Left lung (tissue), 10 donors: Measurements from ENCODE around the gene AVL9. TPM values are rescaled to one million over a fixed set of nuclear protein-coding genes. Genes with fewer than 3 reads are reported as not detected.

Experiments used
- ATAC-seq: fragments of 200-7000 bp; cut with Tn5 transposase; one replicate; pipeline ENCODE4 v1.9.1; 2020; ENCODE audit warnings: moderate library complexity
- DNase-seq, 4 donors: peaks; one replicate each; pipeline ENCODE4 v3.0.0-alpha.2; 2013 to 2020
- H3K27ac ChIP-seq, 2 donors: fragments of 200-600 bp; sonication (generic) in 1 of 2; one replicate each; pipeline versions ENCODE4 v1.5.0 to v1.8.0; 2020 to 2021
- H3K27me3 ChIP-seq, 2 donors: fragments of 200-600 bp; sonication (generic) in 1 of 2; one replicate each; pipeline versions ENCODE4 v1.5.0 to v1.8.0; 2020 to 2021
- H3K36me3 ChIP-seq, 2 donors: fragments of 200-600 bp; sonication (generic) in 1 of 2; one replicate each; pipeline versions ENCODE4 v1.5.0 to v1.8.0; 2020 to 2021
- H3K4me1 ChIP-seq, 2 donors: fragments of 200-600 bp; one replicate each; pipeline ENCODE4 v1.8.0; 2021
- H3K4me3 ChIP-seq, 2 donors: fragments of 200-600 bp; sonication (generic) in 1 of 2; one replicate each; pipeline versions ENCODE4 v1.5.0 to v1.8.0; 2020 to 2021; ENCODE audit warnings: mild to moderate bottlenecking in 1 of 2
- H3K9me3 ChIP-seq, 2 donors: fragments of 200-600 bp; sonication (generic) in 1 of 2; one replicate each; pipeline versions ENCODE4 v1.5.0 to v1.8.0; 2020 to 2021
- CTCF ChIP-seq, 2 donors: fragments of 200-600 bp; sonication (generic) in 1 of 2; IDR thresholded peaks; one replicate each; pipeline versions ENCODE4 v1.5.0 to v1.8.0; 2021; ENCODE audit warnings: antibody characterized with exemption in 2 of 2
- intact Hi-C, 2 donors: fragments of 100-400 bp; cut with DNase I; formaldehyde crosslinking; loops; one replicate each; pipeline versions ENCODE4 v1.11.2 to v1.14.2; 2022
- polyA plus RNA-seq, 6 donors: library from polyadenylated mRNA; unstranded; fragments of 120-200 nt; gene quantifications; one replicate each; pipeline ENCODE4 v1.2.1, GENCODE V29; 2013; ENCODE audit not compliant: insufficient read length in 6 of 6
- total RNA-seq, 2 donors: library from RNA; stranded (reverse); fragmentation: NEBNext Ultra II Directional; extraction: Animal tissue kit (Norgen Biotek cat#: 25700); gene quantifications; one replicate each; pipeline ENCODE4 v1.2.1, GENCODE V29; 2021
- donor health status: DM: no; HTN: yes; CAD: no.
- donor health status: DM: no; HTN: no; CAD: no.

Gene AVL9
- total and polyA plus RNA-seq, 8 donors = 27.6 to 44.2 (median 30.8) TPM

- no peak for ATAC-seq
- intact Hi-C loops = no loop called here
- no peaks in the 10 kb centered on the region for H3K27me3 ChIP-seq
- no peak overlapping the region for H3K4me3 ChIP-seq
- H3K27ac ChIP-seq = no peak overlapping the region
- no peak for DNase-seq
- peaks cover 6 to 27% of the 10 kb centered on the region in 2 donors for H3K9me3 ChIP-seq
- H3K4me1 ChIP-seq = no peaks in the 10 kb centered on the region
- TF ChIP-seq CTCF (IDR thresholded peaks at IDR 0.05) = no peak
- no peaks in the 10 kb centered on the region for H3K36me3 ChIP-seq
Observed at GRCh38 chr7:32522746-32523530, 27.6 kb downstream of the AVL9 start.

- Histone ChIP-seq H3K4me1 (no peaks in the 10 kb centered on the region), H3K27ac (no peak overlapping the region), H3K9me3 (peaks cover 0 to 11% of the 10 kb centered on the region in 2 donors), H3K36me3 (no peaks in the 10 kb centered on the region), H3K4me3 (no peak overlapping the region), H3K27me3 (no peaks in the 10 kb centered on the region)
- DNase-seq (no peak), ATAC-seq (no peak)
- intact Hi-C loops = no loop called here
- no peak for TF ChIP-seq CTCF (IDR thresholded peaks at IDR 0.05)
Observed at GRCh38 chr7:32524631-32525030, 29.3 kb downstream of the AVL9 start.

- H3K27ac ChIP-seq = no peak overlapping the region
- no peak overlapping the region for H3K4me3 ChIP-seq
- no peaks in the 10 kb centered on the region for H3K9me3 ChIP-seq
- no peak for DNase-seq
- H3K36me3 ChIP-seq = no peaks in the 10 kb centered on the region
- ATAC-seq = no peak
- H3K4me1 ChIP-seq = no peaks in the 10 kb centered on the region
- no peaks in the 10 kb centered on the region for H3K27me3 ChIP-seq
- no peak for TF ChIP-seq CTCF (IDR thresholded peaks at IDR 0.05)
- intact Hi-C loops = no loop called here
Observed at GRCh38 chr7:32525839-32526238, 30.6 kb downstream of the AVL9 start.

GRCh38 chr7:32531402-32531801 lies 36.1 kb downstream of the AVL9 start:
- intact Hi-C loops = no loop called here
- no peak overlapping the region for H3K4me3 ChIP-seq
- no peak overlapping the region for H3K27ac ChIP-seq
- DNase-seq (no peak), ATAC-seq (no peak)
- peaks cover 0 to 6% of the 10 kb centered on the region in 2 donors for H3K36me3 ChIP-seq
- TF ChIP-seq CTCF (IDR thresholded peaks at IDR 0.05) = no peak
- no peaks in the 10 kb centered on the region for H3K27me3 ChIP-seq
- peaks cover 0 to 11% of the 10 kb centered on the region in 2 donors for H3K4me1 ChIP-seq
- no peaks in the 10 kb centered on the region for H3K9me3 ChIP-seq

GRCh38 chr7:32532086-32532485 lies 36.8 kb downstream of the AVL9 start:
- DNase-seq = no peak

More at GRCh38 chr7:32532086-32532485, 36.8 kb downstream of the AVL9 start:
- Histone ChIP-seq H3K36me3 (peaks cover 0 to 6% of the 10 kb centered on the region in 2 donors), H3K4me1 (peaks cover 0 to 18% of the 10 kb centered on the region in 2 donors), H3K9me3 (no peaks in the 10 kb centered on the region), H3K27ac (no peak overlapping the region), H3K4me3 (no peak overlapping the region), H3K27me3 (no peaks in the 10 kb centered on the region)
- intact Hi-C loops = no loop called here
- no peak for ATAC-seq
- no peak for TF ChIP-seq CTCF (IDR thresholded peaks at IDR 0.05)
